Measurements from ENCODE around the gene RCSD1. TPM values are rescaled to one million over a fixed set of nuclear protein-coding genes. Genes with fewer than 3 reads are reported as not detected.

Gene RCSD1
- total and polyA plus RNA-seq, 12 donors = 9.0 to 50.2 (median 37.4) TPM

DNA sequence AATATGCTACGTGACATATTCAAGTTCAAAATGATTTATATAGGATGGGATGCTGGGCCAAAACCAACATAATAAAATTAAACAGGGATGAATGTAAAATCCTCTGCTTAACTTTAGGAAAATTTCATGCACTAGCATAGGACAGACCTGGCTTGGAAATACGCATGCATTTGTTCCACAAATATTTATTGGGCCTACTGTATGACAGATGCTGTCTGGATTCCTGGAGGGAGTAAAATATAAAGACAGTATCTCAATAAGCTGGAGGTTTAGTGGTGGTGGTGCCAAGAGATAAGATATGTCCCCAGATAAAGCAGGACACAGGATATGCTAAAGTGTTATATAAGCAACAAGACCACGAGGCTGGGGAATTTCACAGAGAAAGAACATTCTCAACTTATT, 15.1 kb downstream of the RCSD1 start:
- Histone ChIP-seq H3K9me3 (no peaks in the 10 kb centered on the region), H3K27ac (peak overlapping the region in 1 of 10 donors; percentile 0), H3K4me1 (peaks cover 14 to 89% (median 48%) of the 10 kb centered on the region in 9 donors), H3K4me3 (no peak overlapping the region), H3K27me3 (no peaks in the 10 kb centered on the region), H3K36me3 (peaks cover 0 to 38% (median 10%) of the 10 kb centered on the region in 9 donors)
- ATAC-seq (no peak), DNase-seq (no peak)
- intact Hi-C loops (cut with DNase I) = no loop called here
- TF ChIP-seq CTCF (IDR thresholded peaks at IDR 0.05) = no peak
- 46 to 53% methylated on average over 3 of the region's 3 CpGs for WGBS, 2 donors

DNA sequence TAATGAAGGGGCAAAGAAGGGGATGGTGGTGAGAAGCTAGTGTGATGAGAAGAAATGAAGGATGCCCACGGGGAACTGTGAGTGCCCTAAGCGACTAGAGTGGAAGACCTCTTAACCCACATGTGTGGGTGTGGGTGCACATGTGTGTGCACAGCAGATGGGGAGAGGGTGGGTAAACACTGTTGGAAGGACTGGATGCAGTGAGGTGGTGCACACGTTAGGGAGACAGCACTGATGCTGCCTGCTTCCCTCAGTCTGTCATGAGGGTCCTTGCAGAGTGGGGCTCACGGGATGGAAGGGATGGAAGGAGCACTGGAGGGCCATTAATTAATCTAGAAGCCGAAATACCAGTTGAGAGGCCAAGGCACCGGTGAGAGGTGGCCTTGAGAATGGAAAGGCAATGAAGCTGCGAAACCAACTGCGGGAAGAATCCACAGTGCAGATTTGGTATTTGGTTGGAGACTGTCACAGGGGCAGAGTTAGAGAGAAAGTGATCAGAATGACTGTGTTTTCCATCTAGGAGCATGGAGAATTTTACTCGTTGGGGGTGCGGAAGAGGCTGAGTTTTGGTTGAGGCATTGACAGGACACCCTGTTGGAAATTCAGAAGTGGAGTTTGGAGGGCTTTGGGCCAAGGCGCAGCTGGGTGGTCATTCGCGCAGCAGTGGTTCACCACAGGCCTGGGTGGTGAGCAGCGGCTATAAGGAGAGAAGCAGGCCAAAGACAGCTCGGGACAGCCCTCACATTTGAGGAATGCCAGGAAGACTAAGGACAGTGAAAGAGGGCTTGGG, 15.8 kb downstream of the RCSD1 start:
- H3K4me3 ChIP-seq = no peak overlapping the region
- peak overlapping the region in 2 of 10 donors; percentile 0 to 87 for H3K27ac ChIP-seq
- H3K9me3 ChIP-seq = no peaks in the 10 kb centered on the region
- H3K4me1 ChIP-seq = peaks cover 20 to 91% (median 55%) of the 10 kb centered on the region in 9 donors
- no peaks in the 10 kb centered on the region for H3K27me3 ChIP-seq
- DNase-seq (no peak), ATAC-seq (no peak)
- no peak for TF ChIP-seq CTCF (IDR thresholded peaks at IDR 0.05)
- intact Hi-C loops (cut with DNase I) = loop anchor here in 1 of 10 donors (2.0 kb wide), 1 partner anchor 15 kb away; the partner anchor contains the start of gene RCSD1
- 79 to 89% methylated on average over 15 of the region's 15 CpGs for WGBS, 2 donors
- peaks cover 0 to 31% (median 4%) of the 10 kb centered on the region in 9 donors for H3K36me3 ChIP-seq

DNA sequence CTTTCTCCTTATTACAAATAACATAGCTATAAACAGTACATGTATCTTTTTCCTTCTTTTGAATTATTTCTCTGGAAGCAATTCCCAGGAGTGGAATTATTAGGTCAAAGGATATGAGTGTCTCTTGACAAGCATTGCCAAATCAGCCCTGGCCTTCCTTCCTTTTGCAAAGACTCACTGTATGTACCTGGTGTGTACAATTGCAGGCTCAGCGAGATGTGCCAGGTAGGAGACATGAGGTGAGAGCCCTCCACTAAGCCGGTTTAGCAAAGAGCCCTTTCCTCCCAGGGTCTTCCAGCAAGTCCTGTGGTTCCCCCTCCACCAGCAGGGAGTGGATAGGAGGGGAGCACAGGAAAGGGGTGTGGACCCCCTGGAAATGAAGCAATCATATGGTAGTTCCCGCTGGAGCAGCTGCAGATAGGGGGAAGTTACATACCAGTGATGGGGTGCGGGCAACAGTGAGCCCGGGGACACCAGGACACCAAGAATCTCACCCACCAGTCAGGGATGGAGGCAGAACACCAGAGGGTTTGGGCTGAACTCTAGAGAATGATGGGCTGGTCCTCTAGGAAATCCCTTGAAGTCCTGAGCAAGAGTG, 18.3 kb downstream of the RCSD1 start:
- H3K4me3 ChIP-seq = no peak overlapping the region
- ATAC-seq (peak in 7 of 8 donors; percentile 13 to 49 (median 30)), DNase-seq (no peak)
- H3K27me3 ChIP-seq = no peaks in the 10 kb centered on the region
- H3K36me3 ChIP-seq = peaks cover 0 to 8% (median 0%) of the 10 kb centered on the region in 9 donors
- H3K27ac ChIP-seq = peak overlapping the region; percentile 11 to 87 (median 74)
- TF ChIP-seq CTCF (IDR thresholded peaks at IDR 0.05) = no peak
- 63 to 69% methylated on average over 5 of the region's 5 CpGs for WGBS, 2 donors
- H3K9me3 ChIP-seq = no peaks in the 10 kb centered on the region
- intact Hi-C loops (cut with DNase I) = no loop called here
- H3K4me1 ChIP-seq = peaks cover 27 to 99% (median 80%) of the 10 kb centered on the region in 9 donors

GRCh38 chr1:167648978-167649744, 19.1 kb downstream of the RCSD1 start:
- H3K27ac ChIP-seq = peak overlapping the region; percentile 43 to 87 (median 74)
- intact Hi-C loops (cut with DNase I) = no loop called here
- no peaks in the 10 kb centered on the region for H3K9me3 ChIP-seq
- 70 to 74% methylated on average over 8 of the region's 8 CpGs for WGBS, 2 donors
- peaks cover 31 to 99% (median 88%) of the 10 kb centered on the region in 9 donors for H3K4me1 ChIP-seq
- DNase-seq (peak in 1 of 2 donors; percentile 71), ATAC-seq (peak in 7 of 8 donors; percentile 8 to 49 (median 41))
- no peak overlapping the region for H3K4me3 ChIP-seq
- no peaks in the 10 kb centered on the region for H3K27me3 ChIP-seq
- TF ChIP-seq CTCF (IDR thresholded peaks at IDR 0.05) = no peak
- H3K36me3 ChIP-seq = peaks cover 0 to under 1% (median 0%) of the 10 kb centered on the region in 9 donors
